Measurements from ENCODE around the gene RELB.
"Not testable (repeated sequence)": the region's sequence is repeated elsewhere in the genome, so short reads cannot be mapped to it uniquely, and the experiment has no call there.

Gene RELB

GRCh38 chr19:44968670-44969069, 32.6 kb upstream of the RELB start:
- no peak overlapping the region for H3K27ac ChIP-seq (ENCODE audit: low read length)
- H3K9ac ChIP-seq (ENCODE audit: low read depth, low read length), result no peak overlapping the region
- H3K4me1 ChIP-seq (ENCODE audit: insufficient read depth, low read length), result no peaks in the 10 kb centered on the region
- no peak overlapping the region for H3K4me3 ChIP-seq (ENCODE audit: low read length)
- H3K27me3 ChIP-seq (ENCODE audit: insufficient read depth, low read length), result no peaks in the 10 kb centered on the region
- H3K36me3 ChIP-seq (ENCODE audit: insufficient read depth, low read depth, low read length), result peaks cover 43% of the 10 kb centered on the region
- no peaks in the 10 kb centered on the region for H3K9me3 ChIP-seq (ENCODE audit: insufficient read depth, low read depth, low read length)

DNA sequence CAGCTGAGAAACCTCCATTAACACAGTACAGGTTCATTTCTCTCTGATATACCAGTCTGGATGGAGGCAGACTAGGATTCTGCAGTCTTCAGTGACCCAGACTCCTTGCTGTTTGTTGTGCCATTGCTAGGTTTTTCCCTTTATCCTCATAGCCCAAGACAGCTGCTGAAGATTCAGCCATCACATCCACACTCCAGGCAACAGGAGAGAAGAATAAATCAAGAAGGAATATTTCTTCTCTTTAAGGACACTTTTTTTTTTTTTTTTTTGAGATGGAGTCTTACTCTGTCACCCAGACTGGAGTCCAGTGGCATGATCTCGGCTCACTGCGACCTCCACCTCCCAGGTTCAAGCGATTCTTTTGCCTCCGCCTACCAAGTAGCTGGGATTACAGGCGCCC, 31.8 kb upstream of the RELB start:
- no peak overlapping the region for H3K9ac ChIP-seq (ENCODE audit: low read depth, low read length)
- no peaks in the 10 kb centered on the region for H3K27me3 ChIP-seq (ENCODE audit: insufficient read depth, low read length)
- no peak overlapping the region for H3K4me3 ChIP-seq (ENCODE audit: low read length)
- no peaks in the 10 kb centered on the region for H3K9me3 ChIP-seq (ENCODE audit: insufficient read depth, low read depth, low read length)
- H3K4me1 ChIP-seq (ENCODE audit: insufficient read depth, low read length), result no peaks in the 10 kb centered on the region
- H3K27ac ChIP-seq (ENCODE audit: low read length), result no peak overlapping the region
- H3K36me3 ChIP-seq (ENCODE audit: insufficient read depth, low read depth, low read length), result peaks cover 45% of the 10 kb centered on the region

DNA sequence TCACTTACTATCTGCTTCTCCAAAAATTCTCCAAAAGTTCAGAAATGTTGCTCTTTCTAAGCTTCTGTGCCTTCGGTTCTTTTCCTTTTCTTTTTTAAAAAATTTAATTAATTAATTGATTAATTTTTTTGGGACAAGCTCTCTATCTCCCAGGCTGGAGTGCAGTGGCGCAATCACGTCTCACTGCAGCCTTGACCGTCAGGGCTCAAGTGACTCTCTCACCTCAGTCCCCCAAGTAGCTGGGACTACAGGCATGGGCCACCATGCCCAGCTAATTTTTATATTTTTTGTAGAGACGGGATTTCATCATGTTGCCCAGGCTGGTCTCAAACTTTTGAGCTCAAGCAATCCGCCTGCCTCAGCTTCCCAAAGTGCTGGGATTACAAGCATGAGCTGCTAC, 29.8 kb upstream of the RELB start:
- H3K4me3 ChIP-seq (ENCODE audit: low read length); H3K27me3 ChIP-seq (ENCODE audit: insufficient read depth, low read length); H3K9me3 ChIP-seq (ENCODE audit: insufficient read depth, low read depth, low read length); H3K9ac ChIP-seq (ENCODE audit: low read depth, low read length); H3K4me1 ChIP-seq (ENCODE audit: insufficient read depth, low read length); H3K27ac ChIP-seq (ENCODE audit: low read length): not testable (repeated sequence)
- peaks cover 56% of the 10 kb centered on the region for H3K36me3 ChIP-seq (ENCODE audit: insufficient read depth, low read depth, low read length)

DNA sequence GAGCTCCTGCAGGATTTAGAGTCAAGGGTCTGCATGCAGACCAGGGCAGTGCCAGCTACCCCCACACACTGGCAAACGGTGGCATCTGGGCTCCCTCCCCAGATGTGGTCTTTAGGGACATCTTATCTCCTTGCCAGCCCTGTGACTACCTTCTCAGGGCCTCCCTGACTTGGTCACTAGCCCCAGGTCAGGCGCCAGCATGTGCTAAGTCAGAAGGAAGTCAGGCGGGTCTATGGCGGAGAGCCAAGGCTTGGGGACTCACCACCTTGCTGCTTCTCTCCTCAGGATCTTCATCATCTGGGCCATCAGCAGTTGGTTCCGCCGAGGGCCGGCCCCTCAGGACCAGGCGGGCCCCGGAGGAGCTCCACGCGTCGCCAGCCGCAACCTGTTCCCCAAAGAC, 28.5 kb upstream of the RELB start:
- Histone ChIP-seq H3K4me3 (ENCODE audit: low read length) (no peak overlapping the region), H3K36me3 (ENCODE audit: insufficient read depth, low read depth, low read length) (peaks cover 65% of the 10 kb centered on the region), H3K9me3 (ENCODE audit: insufficient read depth, low read depth, low read length) (no peaks in the 10 kb centered on the region)

DNA sequence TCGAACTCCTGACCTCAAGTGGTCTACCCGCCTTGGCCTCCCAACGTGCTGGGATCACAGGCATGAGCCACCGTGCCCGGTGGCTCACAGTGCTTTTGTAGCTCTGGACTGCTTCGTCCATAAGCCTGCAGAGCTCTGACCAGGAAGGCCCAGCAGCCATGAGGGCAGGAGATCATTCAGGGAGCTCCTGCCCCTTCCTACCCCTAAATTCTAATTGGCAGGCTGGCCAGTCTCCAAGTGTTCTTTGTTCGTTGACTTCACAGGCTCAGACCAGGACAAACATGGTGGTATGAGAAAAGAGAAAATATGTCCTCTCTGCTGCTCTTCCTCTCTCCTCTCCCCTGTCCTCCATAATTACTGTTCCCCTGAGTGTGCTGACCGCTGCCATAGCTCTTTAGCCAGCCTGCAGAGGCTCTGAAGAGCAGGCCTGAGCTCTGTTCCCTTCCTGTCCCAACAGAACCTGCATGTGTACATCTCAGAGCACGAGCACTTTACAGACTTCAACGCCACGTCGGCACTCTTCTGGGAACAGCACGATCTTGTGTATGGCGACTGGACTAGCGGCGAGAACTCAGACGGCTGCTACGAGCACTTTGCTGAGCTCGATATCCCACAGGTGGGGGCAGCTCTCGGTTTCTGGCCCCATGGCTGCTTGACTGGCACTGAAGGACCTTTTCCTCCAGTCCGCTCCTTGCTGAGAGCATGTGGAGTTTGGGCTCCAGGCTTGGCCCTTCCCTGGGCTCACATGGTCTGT, 27.1 kb upstream of the RELB start:
- Histone ChIP-seq H3K9ac (ENCODE audit: low read depth, low read length) (no peak overlapping the region), H3K27ac (ENCODE audit: low read length) (no peak overlapping the region), H3K27me3 (ENCODE audit: insufficient read depth, low read length) (no peaks in the 10 kb centered on the region), H3K4me3 (ENCODE audit: low read length) (no peak overlapping the region), H3K36me3 (ENCODE audit: insufficient read depth, low read depth, low read length) (peaks cover 70% of the 10 kb centered on the region), H3K4me1 (ENCODE audit: insufficient read depth, low read length) (no peaks in the 10 kb centered on the region), H3K9me3 (ENCODE audit: insufficient read depth, low read depth, low read length) (no peaks in the 10 kb centered on the region)

More for the DNA sequence above, 28.5 kb upstream of the RELB start:
- Histone ChIP-seq H3K9ac (ENCODE audit: low read depth, low read length) (no peak overlapping the region), H3K4me1 (ENCODE audit: insufficient read depth, low read length) (no peaks in the 10 kb centered on the region), H3K27ac (ENCODE audit: low read length) (no peak overlapping the region), H3K27me3 (ENCODE audit: insufficient read depth, low read length) (no peaks in the 10 kb centered on the region)

DNA sequence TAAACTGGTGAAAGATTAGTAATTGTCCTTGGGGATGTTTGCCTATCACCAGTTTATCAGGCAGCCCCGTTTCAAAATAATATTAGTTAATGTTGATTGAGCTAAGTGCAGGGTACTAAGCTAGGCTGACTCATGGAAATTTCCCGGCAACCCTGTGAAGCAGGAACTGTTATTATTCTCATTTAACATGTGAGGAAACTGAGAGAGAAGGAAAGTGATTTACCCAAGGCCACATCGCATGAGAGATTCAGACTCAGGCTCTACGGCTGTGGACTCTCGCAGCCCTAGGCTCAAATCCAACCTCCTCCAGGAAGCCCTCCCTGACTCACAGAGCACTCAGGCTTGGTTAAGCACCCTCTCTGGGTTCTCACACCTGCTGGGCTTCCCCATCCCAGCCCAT, 26.4 kb upstream of the RELB start:
- Histone ChIP-seq H3K9me3 (ENCODE audit: insufficient read depth, low read depth, low read length) (no peaks in the 10 kb centered on the region), H3K27me3 (ENCODE audit: insufficient read depth, low read length) (no peaks in the 10 kb centered on the region), H3K27ac (ENCODE audit: low read length) (no peak overlapping the region), H3K9ac (ENCODE audit: low read depth, low read length) (no peak overlapping the region), H3K4me1 (ENCODE audit: insufficient read depth, low read length) (no peaks in the 10 kb centered on the region), H3K36me3 (ENCODE audit: insufficient read depth, low read depth, low read length) (peaks cover 74% of the 10 kb centered on the region), H3K4me3 (ENCODE audit: low read length) (no peak overlapping the region)

GRCh38 chr19:44975444-44975843, 25.8 kb upstream of the RELB start:
- no peak overlapping the region for H3K4me3 ChIP-seq (ENCODE audit: low read length)
- no peaks in the 10 kb centered on the region for H3K9me3 ChIP-seq (ENCODE audit: insufficient read depth, low read depth, low read length)
- no peak overlapping the region for H3K27ac ChIP-seq (ENCODE audit: low read length)
- H3K36me3 ChIP-seq (ENCODE audit: insufficient read depth, low read depth, low read length), result peaks cover 73% of the 10 kb centered on the region
- no peak overlapping the region for H3K9ac ChIP-seq (ENCODE audit: low read depth, low read length)
- no peaks in the 10 kb centered on the region for H3K27me3 ChIP-seq (ENCODE audit: insufficient read depth, low read length)
- no peaks in the 10 kb centered on the region for H3K4me1 ChIP-seq (ENCODE audit: insufficient read depth, low read length)

DNA sequence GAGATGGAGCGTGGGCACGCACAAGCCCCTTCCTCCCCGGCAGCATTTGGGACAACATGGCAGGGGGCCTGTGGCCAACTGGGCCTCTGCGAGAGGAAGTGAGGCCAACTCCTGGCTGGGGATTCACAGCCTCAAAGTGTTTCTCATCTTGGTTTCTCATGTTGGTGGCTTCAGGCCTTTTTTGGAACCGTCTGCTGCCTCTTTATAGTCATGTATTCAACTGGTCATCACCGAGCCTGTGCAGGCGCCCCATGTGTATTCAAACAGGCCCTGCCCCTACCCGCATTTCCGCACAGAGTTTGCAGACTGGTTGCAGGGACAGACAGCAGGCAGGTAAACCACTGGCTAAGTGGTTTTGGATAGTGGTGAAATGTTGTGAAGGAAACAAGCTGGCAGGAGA, 17.3 kb upstream of the RELB start:
- H3K36me3 ChIP-seq (ENCODE audit: insufficient read depth, low read depth, low read length), result peaks cover 62% of the 10 kb centered on the region
- H3K4me3 ChIP-seq (ENCODE audit: low read length), result no peak overlapping the region
- H3K27me3 ChIP-seq (ENCODE audit: insufficient read depth, low read length), result no peaks in the 10 kb centered on the region
- no peaks in the 10 kb centered on the region for H3K4me1 ChIP-seq (ENCODE audit: insufficient read depth, low read length)
- H3K27ac ChIP-seq (ENCODE audit: low read length), result no peak overlapping the region
- no peak overlapping the region for H3K9ac ChIP-seq (ENCODE audit: low read depth, low read length)
- no peaks in the 10 kb centered on the region for H3K9me3 ChIP-seq (ENCODE audit: insufficient read depth, low read depth, low read length)

- no peak overlapping the region for H3K4me3 ChIP-seq (ENCODE audit: low read length)
- H3K36me3 ChIP-seq (ENCODE audit: insufficient read depth, low read depth, low read length), result peaks cover 56% of the 10 kb centered on the region
- no peaks in the 10 kb centered on the region for H3K27me3 ChIP-seq (ENCODE audit: insufficient read depth, low read length)
- no peaks in the 10 kb centered on the region for H3K4me1 ChIP-seq (ENCODE audit: insufficient read depth, low read length)
- H3K9me3 ChIP-seq (ENCODE audit: insufficient read depth, low read depth, low read length), result no peaks in the 10 kb centered on the region
- H3K27ac ChIP-seq (ENCODE audit: low read length), result no peak overlapping the region
- no peak overlapping the region for H3K9ac ChIP-seq (ENCODE audit: low read depth, low read length)
These were observed 15.8 kb upstream of the RELB start for GRCh38 chr19:44985445-44985844.

GRCh38 chr19:44986389-44986788, 14.9 kb upstream of the RELB start:
- no peaks in the 10 kb centered on the region for H3K9me3 ChIP-seq (ENCODE audit: insufficient read depth, low read depth, low read length)
- H3K27ac ChIP-seq (ENCODE audit: low read length), result no peak overlapping the region
- no peak overlapping the region for H3K9ac ChIP-seq (ENCODE audit: low read depth, low read length)
- H3K27me3 ChIP-seq (ENCODE audit: insufficient read depth, low read length), result no peaks in the 10 kb centered on the region
- no peaks in the 10 kb centered on the region for H3K4me1 ChIP-seq (ENCODE audit: insufficient read depth, low read length)
- no peak overlapping the region for H3K4me3 ChIP-seq (ENCODE audit: low read length)
- H3K36me3 ChIP-seq (ENCODE audit: insufficient read depth, low read depth, low read length), result peaks cover 66% of the 10 kb centered on the region

- Histone ChIP-seq H3K27ac (ENCODE audit: low read length) (no peak overlapping the region), H3K4me3 (ENCODE audit: low read length) (no peak overlapping the region), H3K4me1 (ENCODE audit: insufficient read depth, low read length) (no peaks in the 10 kb centered on the region), H3K27me3 (ENCODE audit: insufficient read depth, low read length) (no peaks in the 10 kb centered on the region), H3K9ac (ENCODE audit: low read depth, low read length) (no peak overlapping the region), H3K9me3 (ENCODE audit: insufficient read depth, low read depth, low read length) (no peaks in the 10 kb centered on the region), H3K36me3 (ENCODE audit: insufficient read depth, low read depth, low read length) (peaks cover 67% of the 10 kb centered on the region)
These were observed 14.1 kb upstream of the RELB start for GRCh38 chr19:44987148-44987675.

GRCh38 chr19:44988273-44988672, 13.0 kb upstream of the RELB start:
- no peak overlapping the region for H3K9ac ChIP-seq (ENCODE audit: low read depth, low read length)

More at GRCh38 chr19:44988273-44988672, 13.0 kb upstream of the RELB start:
- no peaks in the 10 kb centered on the region for H3K4me1 ChIP-seq (ENCODE audit: insufficient read depth, low read length)
- no peak overlapping the region for H3K4me3 ChIP-seq (ENCODE audit: low read length)
- no peaks in the 10 kb centered on the region for H3K27me3 ChIP-seq (ENCODE audit: insufficient read depth, low read length)
- peaks cover 69% of the 10 kb centered on the region for H3K36me3 ChIP-seq (ENCODE audit: insufficient read depth, low read depth, low read length)
- H3K27ac ChIP-seq (ENCODE audit: low read length), result no peak overlapping the region
- H3K9me3 ChIP-seq (ENCODE audit: insufficient read depth, low read depth, low read length), result no peaks in the 10 kb centered on the region

Data from iPS-20b (cell line).